NCI-H1105 (cell line): ENCODE data around the gene RAB12.
"Not testable (repeated sequence)": the region's sequence is repeated elsewhere in the genome, so short reads cannot be mapped to it uniquely, and the experiment has no call there.

Experiments used
- DNase-seq: peaks from one replicate; lab custom pipeline; 2025; lab: John Stamatoyannopoulos, UW

RAB12 gene, protein sequence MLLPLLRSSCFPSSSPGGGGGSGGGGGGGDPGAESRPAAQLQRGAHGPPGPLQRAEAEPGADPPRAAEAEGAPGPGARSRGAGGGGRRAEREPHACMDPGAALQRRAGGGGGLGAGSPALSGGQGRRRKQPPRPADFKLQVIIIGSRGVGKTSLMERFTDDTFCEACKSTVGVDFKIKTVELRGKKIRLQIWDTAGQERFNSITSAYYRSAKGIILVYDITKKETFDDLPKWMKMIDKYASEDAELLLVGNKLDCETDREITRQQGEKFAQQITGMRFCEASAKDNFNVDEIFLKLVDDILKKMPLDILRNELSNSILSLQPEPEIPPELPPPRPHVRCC

GRCh38 chr18:8608795-8609658 lies at the start of gene RAB12:
RAB12 (plus strand) TSS chr18:8609437; CDS start chr18:8609440, 3 bp downstream.
- peak; percentile 28 for DNase-seq

- DNase-seq, result no peak
Measured at GRCh38 chr18:8559612-8560186, 49.5 kb upstream of the RAB12 start.

- DNase-seq, result no peak
Measured at GRCh38 chr18:8561123-8561910, 47.9 kb upstream of the RAB12 start.

DNA sequence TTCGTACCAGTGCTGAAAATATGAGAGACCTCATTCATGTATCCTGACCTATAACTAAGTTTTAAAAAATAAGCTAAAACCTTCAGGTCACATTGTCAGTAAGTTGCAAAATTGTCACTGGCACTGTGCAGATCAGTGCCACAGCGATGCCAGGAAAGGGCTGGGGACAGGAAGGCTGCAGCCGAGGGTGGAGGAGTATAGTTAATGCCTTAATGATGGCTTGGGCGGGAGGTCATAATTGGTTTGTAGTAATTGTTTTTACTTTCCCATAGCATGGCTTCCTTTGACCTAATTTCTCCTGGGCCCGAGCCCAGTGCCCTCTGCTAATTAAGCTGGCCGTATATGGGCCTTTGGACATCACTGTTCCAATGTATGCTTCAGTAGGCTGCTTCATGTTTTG lies 47.2 kb upstream of the RAB12 start:
- DNase-seq, result no peak

GRCh38 chr18:8562919-8563318 lies 46.3 kb upstream of the RAB12 start:
- no peak for DNase-seq

- DNase-seq, result no peak
Measured at GRCh38 chr18:8571399-8571798, 37.8 kb upstream of the RAB12 start.

GRCh38 chr18:8573766-8574165 lies 35.5 kb upstream of the RAB12 start:
- not testable (repeated sequence) for DNase-seq

GRCh38 chr18:8584798-8585197 lies 24.4 kb upstream of the RAB12 start:
- no peak for DNase-seq

DNA sequence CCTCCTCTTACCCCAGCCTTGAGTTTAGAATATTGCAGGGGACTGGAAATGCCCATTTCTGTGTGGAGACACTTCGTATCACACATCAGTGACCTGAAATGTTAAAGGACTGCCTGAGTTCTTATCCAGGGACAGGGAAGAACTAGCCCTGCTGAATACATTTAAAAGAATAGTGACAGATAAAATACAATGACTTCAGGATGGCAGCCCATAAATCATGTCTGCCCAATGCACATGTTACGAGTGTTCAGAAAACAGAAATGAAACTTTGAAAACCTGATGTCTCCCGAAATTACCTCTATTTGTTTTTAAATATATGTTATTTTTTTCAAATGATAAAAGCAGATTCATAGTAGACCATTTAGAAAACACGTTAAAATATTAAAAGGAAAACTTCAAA lies 22.3 kb upstream of the RAB12 start:
- DNase-seq, result no peak

DNA sequence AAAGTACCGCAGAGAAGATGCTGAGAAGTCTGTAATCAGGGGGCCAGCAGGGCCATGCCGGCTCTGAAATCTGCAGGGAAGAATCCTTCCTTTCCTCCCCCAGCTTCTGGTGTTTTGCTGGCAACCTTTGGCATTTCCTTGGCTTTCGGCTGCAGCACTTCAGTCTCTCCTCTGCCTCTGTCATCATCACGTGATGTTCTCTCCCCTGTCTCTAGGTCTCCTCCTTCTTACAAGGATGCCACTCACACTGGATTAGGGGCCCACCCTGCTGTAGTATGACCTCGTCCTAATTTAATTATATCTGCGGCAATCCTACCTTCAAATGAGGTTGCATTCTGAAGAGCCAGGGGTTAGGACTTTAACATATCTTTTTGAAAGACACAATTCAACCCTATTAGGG lies 13.8 kb upstream of the RAB12 start:
- DNase-seq, result no peak

DNA sequence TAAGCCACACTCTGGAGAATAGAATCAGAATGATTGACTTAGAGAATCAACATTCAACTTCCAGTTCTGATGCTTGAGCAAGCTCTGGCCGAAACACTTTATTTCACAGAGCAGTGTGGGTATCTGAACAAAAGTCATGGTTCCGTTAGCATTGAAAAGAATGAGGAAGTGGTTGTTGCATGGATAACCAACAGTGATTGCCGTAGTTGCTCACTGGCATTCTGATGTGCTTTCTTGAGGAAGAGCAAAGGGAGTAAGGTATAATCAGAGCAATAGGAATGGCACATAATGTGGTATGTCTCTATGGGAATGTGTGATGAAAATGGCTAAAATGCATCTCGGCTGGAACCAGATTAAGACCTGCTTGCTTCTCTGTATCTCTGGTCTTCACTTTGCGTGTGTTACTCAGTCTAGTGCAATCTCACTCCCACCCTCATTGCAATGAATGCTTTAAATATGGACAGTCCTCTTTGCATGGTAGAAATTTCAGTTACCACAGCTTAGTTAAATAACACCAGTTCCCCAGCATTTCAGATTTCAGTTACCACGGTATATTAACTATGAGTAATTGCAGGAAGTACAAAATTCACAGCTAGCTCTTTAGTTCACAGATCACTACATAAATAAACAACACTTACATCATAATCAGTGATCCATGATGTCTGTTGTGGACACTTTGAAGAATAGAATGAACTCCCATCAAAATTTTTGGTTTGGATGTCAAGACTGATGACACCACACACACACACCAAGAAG lies 7.8 kb upstream of the RAB12 start:
- DNase-seq, result no peak

GRCh38 chr18:8602040-8602439 lies 7.2 kb upstream of the RAB12 start:
- DNase-seq, result no peak

DNA sequence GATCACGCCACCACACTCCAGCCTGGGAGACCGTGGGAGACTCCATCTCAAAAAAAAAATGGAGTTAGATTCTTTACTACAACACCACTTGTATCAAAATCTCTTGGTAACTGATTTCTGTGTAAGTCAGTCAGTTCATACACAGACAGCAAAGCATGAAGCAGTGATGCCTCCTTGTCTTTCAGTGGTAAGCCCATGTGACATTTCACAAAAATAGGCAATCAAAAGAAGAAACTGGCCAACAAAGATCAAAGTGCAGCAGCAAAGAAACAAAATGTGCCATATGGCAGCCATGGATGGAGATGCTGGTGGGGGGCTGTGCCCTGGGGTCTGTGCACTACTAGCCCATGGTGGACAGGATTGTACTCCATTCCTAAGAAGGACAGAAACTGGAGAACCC lies 6.7 kb upstream of the RAB12 start:
- DNase-seq, result no peak

GRCh38 chr18:8603663-8604520 lies 5.3 kb upstream of the RAB12 start:
- no peak for DNase-seq

DNA sequence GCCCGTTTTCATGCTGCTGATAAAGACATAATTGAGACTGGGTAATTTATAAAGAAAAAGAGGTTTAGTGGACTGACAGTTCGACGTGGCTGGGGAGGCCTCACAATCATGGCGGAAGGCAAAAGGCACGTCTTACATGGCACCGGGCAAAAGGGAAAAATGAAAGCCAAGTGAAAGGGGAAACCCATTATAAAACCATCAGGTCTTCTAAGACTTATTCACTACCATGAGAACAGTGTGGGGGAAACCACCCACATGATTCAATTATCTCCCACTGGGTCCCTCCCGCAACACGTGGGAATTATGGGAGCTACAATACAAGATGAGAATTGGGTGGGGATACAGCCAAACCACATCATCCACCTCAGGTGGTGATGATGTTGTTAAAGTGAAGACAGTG lies 3.3 kb upstream of the RAB12 start:
- no peak for DNase-seq

- no peak for DNase-seq
Measured at GRCh38 chr18:8607776-8608742, 1.2 kb upstream of the RAB12 start.

DNA sequence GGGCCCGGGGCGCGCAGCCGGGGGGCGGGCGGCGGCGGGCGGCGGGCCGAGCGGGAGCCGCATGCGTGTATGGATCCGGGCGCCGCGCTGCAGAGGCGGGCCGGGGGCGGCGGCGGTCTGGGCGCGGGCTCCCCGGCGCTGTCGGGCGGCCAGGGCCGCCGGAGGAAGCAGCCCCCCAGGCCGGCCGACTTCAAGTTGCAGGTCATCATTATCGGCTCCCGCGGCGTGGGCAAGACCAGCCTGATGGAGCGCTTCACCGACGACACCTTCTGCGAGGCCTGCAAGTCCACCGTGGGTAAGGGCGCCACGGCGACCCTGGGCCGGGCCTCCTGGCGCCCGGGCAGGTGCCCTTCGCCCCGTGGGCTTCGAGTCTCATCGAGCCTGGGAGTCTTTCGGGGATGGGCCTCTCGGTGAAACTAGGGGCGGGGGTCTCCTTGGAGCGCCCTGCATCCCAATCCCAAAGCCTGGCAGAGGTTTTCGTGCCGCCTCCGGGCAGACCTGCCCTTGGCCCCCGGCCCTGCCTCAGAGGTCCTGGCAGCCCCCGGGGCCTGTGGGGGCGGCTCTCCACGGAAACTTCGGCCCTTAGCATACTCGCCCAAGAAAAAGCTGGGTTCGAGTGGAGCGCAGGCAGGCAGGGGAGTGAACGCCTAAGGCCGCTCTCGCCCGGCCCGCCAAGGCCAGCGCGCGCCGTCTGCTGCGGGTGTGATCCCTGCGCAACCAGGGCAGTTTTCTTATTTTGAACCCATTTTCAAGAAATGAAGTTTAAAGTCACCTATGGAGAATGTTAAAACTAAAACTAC lies 622 bp downstream of the RAB12 start:
- DNase-seq, result no peak

- no peak for DNase-seq
Measured at GRCh38 chr18:8610459-8610851, 1.2 kb downstream of the RAB12 start.
